ENCODE measurements around the gene EIF3D.

DNA sequence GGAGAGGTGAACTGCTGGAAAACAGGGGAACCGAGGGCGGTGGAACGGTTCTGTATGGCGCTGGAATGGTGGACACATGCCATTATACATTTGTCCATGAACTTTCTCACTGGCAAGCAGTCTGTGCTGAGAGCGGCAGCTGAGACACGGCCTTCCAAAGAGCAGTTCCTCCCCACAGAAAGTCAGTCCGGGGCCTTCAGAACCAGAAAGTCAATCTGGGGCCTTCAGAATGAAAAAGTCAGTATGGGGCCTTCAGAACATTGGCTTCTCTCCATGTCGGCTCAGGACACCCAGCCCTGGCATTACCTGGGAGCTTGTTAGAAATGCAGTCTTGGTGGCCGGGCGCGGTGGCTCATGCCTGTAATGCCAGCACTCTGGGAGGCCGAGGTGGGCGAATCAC, 56.3 kb downstream of the EIF3D start:
- TF ChIP-seq POLR2A (IDR thresholded peaks at IDR 0.05; ENCODE audit: low read depth, low read length) (no peak), TAF1 (IDR thresholded peaks at IDR 0.05; ENCODE audit: borderline replicate concordance, low read depth, low read length) (no peak)

Data from GM12892 (cell line).